HG03378 (cell line): ENCODE measurements around the gene CNOT2.
A peak's percentile ranks its signal among the peaks of the same experiment; 100 is the strongest.
"Not testable (repeated sequence)": the region's sequence is repeated elsewhere in the genome, so short reads cannot be mapped to it uniquely, and the experiment has no call there.

Experiments used
- ATAC-seq: cut with Tn5 transposase; IDR thresholded peaks from one replicate; pipeline ENCODE4 v1.9.1; 2021; ENCODE audit warnings: mild to moderate bottlenecking, moderate library complexity; ENCODE audit not compliant: unreplicated experiment

Gene CNOT2

DNA sequence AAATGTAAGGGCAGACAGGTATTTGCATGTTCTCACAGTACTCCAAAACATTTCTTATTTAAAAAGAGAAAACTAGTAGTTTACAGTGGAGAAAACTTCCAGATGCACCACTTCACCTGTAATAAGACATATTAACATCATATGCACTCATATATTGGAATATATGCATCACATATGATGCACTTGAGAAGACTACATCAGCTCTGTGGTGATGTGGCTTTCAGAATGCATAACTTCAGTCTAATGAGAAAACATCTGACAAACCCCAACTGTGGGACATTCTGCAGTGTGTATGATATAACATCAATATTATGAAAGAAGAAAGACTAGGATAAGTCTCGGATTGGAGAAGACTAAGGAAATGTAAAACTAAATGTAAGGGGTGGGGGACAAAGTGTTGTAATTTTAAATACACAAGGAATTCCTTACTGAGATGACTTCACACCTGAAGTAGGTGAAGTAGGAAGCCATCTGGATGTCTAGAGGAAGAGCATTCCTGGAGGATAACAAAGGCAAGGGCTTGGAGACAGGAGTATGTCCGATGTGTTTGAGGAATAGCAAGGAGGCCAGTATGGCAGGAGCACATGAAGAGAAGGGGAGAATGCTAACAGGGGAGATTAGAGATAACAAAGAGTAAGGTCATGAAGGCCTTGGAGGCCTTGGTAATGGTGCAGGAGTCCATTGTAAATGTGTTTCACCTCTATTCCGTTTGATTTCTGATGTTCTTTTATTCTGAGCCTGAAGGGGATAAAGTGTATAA, 49.0 kb downstream of the CNOT2 start:
- no peak for ATAC-seq

DNA sequence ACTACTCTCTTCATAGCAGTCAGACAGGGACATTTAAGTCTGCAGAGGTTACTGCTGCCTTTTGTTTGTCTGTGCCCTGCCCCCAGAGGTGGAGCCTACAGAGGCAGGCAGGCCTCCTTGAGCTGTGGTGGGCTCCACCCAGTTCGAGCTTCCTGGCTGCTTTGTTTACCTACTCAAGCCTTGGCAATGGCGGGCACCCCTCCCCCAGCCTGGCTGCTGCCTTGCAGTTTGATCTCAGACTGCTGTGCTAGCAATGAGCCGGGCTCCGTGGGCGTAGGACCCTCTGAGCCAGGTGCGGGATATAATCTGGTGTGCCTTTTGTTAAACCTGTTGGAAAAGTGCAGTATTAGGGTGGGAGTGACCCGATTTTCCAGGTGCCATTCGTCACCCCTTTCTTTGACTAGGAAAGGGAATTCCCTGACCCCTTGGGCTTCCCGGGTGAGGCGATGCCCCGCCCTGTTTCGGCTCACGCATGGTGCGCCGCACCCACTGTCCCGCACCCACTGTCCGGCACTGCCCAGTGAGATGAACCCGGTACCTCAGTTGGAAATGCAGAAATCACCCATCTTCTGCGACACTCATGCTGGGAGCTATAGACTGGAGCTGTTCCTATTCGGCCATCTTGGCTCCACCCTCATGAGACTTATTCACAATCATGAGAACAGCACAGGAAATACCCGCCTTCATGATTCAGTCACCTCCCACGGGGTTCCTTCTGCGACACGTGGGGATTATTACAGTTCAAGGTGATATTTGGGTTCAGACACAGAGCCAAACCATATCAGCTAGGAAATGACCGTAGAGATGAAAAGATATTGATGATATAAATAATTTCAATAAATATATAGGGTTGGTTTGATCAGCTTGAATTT, 61.7 kb downstream of the CNOT2 start:
- not testable (repeated sequence) for ATAC-seq

DNA sequence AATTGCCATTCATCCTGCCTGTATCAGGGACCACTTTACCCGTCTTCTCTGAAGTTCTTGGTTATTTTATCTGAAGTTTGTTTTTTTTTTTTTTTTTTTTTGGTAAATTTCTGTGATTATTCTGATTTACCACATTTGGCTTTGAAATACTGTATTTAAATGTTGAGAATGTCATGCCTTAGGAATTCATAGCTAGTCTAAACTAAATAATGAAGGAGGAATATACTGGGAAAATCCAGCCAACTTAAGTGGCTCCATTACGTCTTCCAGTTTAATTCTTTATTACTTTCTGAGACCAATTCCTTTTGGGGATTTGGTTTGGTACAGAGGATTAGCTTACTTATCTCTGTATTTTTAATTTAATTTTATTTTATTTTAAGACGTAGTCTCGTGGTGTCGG, 62.6 kb downstream of the CNOT2 start:
- ATAC-seq, result no peak

DNA sequence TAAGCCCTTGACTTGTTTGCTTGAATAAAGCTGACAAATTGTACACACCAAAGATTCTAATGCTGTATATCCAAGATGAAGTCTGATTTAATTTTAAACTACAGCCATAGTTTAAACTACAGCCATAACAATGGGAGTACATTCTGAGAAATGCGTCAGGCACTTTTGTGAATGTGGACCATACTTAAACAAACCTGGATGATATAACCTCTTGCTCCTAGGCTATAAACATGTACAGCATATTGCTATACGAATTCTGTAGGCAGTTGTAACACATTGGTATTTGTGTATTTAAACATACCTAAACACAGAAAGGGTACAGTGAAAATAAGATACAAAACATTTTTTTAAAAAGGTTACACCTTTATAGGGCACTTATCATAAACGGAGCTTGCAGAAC, 63.4 kb downstream of the CNOT2 start:
- no peak for ATAC-seq

DNA sequence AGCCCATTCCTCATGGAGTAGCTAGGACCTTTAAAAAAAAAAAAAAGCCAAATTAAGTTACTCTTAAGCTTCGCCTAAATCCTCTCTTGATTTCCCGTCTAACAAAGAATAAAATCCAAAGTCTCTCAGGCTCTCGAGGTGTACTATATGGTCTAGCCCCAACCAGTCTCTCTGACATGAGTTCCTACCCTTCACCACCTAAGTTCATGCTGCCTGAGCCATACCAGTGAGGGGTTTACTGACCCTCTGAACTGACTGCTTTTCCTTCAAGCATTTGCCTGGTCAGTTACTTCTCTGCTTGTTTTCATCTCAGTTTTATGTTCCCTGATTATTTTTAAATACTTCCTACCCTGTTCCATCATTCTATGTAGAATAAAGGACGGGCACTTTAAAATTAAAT, 64.6 kb downstream of the CNOT2 start:
- no peak for ATAC-seq

DNA sequence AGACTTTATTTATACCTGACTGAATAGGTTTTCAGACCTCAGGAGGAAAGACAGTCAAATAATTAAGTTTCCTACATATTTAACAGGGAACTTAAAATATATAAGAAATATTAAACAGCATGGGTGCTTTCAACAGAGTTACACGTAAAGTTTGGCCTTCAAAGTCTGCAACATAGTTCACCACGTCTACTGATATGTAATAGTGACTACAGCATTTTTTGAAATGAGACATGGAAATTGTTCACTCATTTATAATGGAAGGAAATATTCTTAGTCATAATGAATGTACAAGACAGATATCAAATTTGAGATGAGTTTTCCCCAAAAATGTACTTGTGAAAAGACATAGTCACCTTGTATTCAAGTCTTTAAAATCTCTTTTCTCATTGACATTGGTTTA, 66.1 kb downstream of the CNOT2 start:
- ATAC-seq, result no peak

DNA sequence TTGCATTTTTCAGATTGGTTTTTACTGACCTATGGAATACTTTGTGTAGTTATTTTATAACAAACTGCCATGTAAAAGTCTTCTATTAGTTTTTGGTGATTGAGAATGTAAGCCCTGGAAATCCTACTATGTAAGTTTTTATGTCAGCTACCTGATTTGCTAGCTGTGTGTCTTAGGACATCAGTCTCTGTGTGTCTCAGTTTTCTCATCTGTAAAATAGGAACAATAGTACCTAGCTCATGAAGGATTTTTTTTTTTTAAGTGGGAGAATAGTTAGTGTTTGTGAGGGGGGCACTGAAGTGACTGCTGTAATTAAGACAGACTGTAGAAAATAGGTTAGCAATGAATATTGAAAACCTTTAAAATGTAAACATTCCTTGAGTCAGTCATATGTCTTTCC, 70.9 kb downstream of the CNOT2 start:
- no peak for ATAC-seq

DNA sequence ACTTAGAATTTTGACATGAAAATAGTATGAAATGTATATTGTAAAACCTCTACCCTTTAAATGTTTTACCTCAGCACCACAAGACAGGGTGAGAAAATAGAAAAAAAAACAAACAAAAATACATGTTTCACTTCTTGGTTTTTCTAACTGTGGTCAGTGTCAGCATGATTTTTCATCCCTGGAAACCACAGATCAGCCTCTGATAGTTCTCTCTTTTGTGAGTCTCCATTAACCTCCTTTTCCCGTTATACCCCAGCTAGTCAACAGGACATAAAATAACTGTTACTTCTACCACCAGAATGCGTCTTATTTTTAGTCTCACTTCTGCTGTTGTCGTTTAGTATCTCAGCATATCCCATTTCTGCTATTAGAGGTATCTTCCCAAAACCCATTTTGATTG, 74.5 kb downstream of the CNOT2 start:
- ATAC-seq, result peak; percentile 93

DNA sequence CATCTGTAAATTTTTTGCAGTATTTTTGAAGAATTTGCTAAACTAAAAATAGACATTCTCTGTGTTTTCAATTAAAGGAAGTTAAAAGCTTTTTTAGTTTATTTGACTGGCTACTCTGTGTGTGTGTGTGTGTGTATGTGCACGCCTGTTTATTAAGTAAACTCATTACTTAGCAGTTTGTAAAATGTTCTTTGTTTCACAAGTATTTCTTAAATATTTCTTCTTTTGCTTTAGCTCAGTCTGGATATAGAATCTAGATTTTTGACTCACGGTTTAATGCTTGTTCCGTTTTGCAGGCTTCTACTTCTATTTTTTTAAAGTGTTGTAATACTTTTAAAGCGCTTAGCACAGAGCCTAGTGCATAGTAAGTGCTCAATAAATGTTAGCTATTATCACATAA, 76.4 kb downstream of the CNOT2 start:
- no peak for ATAC-seq

DNA sequence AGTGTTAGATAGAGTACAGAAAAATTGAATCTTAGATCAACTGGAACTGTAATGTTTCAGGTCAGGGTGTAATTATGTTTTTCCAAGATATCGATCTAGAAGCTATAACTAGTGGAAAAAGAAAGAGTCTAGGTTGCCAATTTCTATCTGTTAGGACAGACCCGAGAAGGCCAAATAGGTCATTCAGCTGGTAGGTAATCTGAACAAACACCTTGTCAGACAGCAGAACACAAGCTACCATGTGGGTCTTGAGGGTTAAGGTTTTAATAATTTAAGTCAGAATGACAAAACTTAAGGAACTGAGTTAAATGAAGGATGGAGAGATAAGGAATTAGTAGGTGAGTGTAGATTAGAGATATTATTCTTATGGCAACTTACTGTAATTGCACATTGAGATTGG, 78.0 kb downstream of the CNOT2 start:
- no peak for ATAC-seq

DNA sequence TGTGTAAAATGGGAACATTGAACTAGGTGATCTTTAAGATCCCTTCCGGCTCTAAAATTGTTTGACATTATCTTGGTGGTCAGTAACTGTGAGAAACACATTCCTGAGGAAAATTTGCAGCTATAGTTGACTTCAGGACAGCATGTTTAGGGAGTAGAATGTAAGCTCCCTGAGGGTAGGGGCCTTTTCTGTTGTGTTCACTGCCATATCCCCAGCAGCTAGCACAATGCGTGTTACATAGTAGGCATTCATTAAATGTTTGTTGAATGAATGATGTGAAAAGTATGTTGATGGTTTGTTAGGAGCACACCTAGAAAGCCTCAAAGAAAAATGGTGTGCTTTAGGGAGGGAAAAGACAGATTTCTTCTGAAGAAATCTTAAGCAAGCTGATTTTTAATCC, 84.3 kb downstream of the CNOT2 start:
- no peak for ATAC-seq

DNA sequence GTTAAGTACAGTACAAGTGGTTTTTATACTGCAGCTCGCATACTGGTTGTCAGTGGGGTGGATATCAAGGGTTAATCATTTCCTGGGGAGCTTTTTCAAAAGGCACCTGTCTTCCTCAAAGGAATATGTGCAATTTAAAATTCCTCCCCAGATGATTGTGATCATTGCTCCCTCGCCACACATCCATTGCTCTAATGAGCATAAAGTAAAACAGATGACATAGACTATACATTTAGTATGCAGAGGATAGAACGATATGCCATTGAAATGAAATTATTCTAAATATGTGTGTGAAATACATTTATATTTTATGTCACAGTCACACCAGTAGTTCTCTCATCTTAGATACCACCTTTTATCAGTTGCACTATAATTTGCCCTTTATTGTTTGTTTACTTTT, 86.5 kb downstream of the CNOT2 start:
- ATAC-seq, result no peak

DNA sequence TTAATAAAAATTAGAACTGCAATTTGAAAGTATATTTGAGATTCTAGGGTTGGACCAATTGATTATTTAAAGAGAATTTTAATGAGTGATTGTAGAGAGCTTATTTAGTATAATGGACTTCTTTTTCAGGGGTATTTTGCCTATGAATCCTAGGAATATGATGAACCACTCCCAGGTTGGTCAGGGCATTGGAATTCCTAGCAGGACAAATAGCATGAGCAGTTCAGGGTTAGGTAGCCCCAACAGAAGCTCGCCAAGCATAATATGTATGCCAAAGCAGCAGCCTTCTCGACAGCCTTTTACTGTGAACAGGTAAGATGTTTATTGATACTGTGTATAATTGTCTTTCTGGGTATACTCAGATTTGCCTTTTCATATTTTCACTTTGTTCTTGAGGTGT, 86.9 kb downstream of the CNOT2 start:
- ATAC-seq, result no peak

DNA sequence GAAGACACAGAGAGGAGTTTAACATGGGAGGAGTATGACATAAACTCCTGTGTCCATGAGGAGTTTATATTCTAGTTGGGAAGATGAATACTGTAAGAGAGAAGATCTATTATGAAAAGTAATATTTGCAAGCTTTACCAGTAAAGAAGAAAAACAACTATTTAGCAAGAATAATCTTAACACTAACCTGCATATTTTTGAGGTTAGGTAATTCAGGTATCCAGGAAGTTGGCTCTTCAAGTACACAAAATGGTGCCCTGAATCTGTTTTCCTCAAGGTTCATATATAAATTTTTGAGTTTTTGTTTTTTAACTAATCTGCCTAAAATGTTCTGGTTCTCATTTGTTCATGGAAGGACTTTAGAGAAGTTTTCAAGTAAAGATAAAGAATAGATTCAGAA, 89.0 kb downstream of the CNOT2 start:
- no peak for ATAC-seq

DNA sequence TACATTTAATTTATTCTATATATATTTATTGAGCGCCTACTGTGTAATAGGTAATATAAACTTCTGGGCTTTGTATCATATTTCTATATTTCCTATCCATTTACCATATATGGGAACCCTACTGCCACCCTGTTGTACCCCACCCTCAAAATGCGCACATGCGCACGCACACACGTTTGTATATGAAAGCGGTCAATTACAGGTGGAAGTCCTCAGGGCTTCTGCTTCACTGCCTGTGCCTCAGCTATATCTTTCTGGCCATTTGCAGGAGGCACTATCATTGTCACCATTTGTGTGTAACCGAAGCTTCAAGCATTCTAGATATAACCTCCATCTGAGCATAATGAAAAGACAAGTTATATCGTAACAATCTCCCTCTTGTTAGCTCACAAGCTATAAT, 91.5 kb downstream of the CNOT2 start:
- ATAC-seq, result no peak

DNA sequence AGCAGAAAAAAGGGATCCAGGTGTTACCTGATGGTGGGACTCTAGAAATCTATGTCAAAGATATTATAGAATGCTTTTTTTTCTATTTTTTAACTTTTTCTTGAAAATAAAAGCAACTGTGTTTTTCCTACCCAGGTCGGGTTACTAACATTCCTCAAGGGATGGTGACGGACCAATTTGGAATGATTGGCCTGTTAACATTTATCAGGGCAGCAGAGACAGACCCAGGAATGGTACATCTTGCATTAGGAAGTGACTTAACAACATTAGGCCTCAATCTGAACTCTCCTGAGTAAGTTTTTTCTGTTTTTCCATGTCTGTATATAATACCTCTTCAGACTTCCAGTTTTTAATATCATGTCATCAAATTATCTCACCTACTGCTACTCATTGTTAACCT, 95.3 kb downstream of the CNOT2 start:
- no peak for ATAC-seq

DNA sequence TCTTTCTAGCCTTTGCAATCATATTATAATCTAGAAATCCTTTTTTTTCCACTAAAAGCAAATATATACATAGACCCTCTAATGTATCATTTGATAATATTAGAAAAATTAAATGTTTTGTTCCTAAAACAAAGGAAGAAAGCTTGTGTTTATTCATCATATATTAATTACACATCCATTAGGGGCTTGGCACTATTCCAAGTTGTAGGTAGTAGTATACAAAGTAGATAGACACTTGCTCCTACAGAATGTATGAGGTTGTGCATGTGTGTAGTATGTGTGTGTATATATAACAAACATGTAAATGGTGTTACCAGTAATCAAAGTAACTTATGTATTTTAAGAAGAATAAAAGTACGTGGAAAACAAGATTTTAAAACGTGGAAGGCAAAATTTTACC, 107.8 kb downstream of the CNOT2 start:
- no peak for ATAC-seq

DNA sequence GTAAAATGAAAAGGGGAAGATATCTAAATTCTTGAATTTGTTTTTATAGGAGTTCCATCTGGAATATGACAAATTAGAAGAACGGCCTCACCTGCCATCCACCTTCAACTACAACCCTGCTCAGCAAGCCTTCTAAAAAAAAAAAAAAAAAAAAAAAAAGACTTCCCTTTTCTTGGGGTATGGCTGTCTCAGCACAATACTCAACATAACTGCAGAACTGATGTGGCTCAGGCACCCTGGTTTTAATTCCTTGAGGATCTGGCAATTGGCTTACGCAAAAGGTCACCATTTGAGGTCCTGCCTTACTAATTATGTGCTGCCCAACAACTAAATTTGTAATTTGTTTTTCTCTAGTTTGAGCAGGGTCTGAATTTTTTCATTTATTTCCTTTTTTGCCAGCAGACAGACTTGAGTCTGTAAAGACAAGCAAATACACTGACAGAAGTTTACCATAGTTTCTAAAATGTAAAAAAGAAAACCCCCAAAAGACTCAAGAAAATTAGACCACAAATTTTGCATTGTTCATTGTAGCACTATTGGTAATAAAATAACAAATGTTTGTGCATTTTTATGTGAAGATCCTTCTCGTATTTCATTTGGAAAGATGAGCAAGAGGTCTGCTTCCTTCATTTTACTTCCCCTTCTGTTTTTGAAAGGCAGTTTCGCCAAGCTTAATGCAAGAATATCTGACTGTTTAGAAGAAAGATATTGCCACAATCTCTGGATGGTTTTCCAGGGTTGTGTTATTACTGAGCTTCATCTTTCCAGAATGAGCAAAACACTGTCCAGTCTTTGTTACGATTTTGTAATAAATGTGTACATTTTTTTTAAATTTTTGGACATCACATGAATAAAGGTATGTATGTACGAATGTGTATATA, 110.8 kb downstream of the CNOT2 start:
- no peak for ATAC-seq

DNA sequence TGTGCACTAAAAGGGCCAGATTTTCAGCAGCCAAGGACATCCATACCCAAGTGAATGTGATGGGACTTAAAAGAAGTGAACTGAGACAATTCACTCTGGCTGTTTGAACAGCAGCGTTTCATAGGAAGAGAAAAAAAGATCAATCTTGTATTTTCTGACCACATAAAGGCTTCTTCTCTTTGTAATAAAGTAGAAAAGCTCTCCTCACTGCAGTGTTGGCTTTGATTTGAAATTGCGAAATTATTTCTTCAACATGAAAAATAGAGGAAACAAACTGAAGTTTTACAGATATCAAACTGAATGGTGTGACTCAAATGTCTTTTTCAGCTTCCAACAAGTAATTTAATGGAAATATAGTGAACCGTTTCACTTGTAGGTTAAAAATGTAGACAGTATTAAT, 111.6 kb downstream of the CNOT2 start:
- no peak for ATAC-seq

DNA sequence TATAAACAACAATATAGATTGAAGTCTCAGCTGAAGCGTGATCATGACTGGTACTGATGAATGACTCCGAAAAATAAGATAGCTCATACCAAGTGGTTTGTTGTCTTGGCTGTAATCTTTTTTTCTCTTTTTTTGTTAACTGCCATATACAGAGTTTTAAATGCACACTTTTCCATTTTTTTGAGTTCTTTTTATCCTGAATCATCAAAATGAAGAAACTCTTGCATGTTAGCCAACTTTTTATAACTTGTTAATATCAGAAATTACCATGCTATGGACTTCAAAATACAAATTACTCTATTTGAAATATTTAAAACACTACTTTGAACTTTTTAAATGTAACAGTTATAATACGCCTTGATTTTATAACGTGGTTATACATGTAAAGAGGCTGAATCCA, 112.7 kb downstream of the CNOT2 start:
- ATAC-seq, result no peak

DNA sequence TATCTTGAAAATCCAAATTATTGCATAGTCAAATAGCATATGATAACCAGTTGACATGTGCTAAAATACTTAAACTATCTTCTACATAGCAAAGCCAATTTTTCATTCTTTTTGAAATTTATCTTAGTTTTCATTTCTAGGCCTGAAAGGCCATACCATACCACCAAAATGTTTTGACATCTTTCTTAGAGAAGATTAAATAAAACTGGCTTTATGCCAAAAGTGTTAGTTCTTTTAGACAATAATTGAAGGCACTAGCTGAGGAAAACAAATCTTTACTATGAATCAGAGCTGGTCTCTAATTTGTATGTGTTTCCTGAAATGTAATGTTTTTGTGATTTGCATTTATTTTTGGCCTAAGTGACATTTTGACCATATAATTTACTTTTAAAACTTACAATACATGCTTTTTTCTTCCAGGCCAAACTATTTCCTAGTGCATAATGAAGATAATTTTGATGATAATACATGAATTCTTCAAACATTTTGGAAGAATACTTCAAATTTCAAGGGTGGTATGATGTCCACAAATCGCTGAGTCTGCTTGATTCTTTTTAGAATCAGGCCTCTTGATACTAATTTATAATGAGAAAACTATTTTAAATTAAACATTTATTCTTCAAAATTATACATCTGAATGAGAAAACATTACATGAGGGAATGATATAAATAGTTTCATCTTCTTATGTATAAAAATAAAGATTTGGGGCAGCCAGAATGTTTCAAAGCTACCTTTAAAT, 116.4 kb downstream of the CNOT2 start:
- no peak for ATAC-seq
